HG02678 (cell line): ENCODE results near the gene DAAM1.

Source experiments
- ATAC-seq: cut with Tn5 transposase; IDR thresholded peaks from one replicate; pipeline ENCODE4 v1.9.1; 2021; ENCODE audit warnings: mild to moderate bottlenecking, moderate library complexity; ENCODE audit not compliant: unreplicated experiment

Gene DAAM1

DNA sequence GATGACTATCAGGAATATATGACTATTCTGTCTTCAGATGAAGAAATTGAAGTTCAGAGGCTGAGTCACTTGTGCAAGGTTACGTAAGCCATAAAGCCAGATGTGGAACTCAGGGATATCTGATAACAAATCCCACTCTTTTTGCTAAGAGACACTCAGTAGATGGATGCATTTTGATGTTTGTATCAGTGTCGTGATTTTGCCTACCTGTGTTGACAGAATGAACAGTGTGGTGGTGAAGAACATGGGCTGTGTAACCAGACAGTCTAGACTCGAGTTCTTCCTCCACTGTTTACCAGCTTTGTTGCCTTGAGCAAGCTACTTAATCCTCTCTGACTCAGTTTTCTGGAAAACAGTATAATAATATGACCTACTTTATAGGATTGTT is 93.9 kb downstream of the DAAM1 start:
- no peak for ATAC-seq

- no peak for ATAC-seq
Observed at GRCh38 chr14:59283361-59283760, 94.9 kb downstream of the DAAM1 start.

DNA sequence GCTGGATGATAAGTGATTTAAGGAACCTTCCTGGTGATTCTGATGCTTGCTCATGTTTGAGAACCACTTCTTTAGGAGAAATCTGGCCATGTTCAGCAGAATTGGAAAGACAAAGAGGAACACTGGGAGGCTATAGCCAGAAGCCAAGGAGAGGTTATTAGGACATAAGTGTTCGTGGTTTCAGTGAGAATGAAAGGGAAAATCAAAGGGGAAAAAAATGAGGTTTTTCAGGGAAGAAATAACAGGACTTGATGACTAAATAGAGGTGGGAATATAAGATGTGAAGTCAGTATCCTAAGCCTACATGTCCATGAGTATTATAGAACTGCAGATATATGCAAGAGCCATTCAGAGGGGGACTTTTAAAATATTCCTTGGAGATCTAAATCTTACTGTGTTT is 95.6 kb downstream of the DAAM1 start:
- ATAC-seq = no peak

DNA sequence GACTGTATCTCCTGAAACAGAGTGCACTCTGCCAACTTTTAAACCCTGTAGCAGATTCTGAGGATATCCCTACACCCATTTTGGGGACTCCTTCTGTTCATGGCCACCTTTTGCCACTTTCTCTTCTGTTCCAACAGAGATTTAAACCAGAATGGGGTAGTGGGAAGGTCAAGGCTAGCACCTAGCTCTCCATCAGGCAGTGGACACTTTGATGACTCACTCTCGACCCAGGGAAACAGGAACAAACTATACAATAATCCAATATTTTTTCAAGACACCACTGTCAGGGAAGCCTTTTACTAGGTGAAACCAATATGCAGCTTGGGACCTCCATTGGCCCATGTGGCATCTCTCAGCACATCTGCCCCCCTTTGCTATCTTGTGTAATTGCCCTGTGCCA is 103.6 kb downstream of the DAAM1 start:
- no peak for ATAC-seq

DNA sequence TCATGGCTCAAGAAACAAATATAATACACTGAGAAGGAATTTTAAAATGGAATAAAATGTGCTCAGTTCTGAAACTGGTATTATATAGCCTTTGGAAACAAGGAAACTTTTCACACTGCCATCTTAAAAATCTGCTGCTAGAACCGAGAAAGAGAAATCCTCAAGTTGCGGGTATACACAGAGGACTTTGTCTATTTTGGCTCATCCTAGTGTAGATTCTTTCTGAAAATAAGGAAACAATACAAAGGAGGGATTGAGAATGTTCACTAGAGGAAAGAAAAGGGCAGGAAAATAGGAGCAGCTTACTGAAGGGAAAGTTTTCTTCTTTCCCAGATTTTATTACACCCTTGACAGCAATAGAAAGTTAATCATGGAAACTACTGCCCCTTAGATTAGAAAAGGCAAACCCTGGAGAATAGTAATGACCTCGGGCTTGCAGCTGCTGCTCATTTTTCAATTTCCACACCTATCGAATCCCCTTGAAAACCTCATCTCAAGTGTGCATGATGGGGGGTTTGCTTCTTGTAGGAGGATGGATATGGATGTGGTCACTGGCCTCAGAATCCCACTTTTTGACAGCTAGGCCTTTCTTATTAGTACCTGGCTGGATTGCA is 104.6 kb downstream of the DAAM1 start:
- no peak for ATAC-seq

- no peak for ATAC-seq
Observed at GRCh38 chr14:59293935-59294661, 105.6 kb downstream of the DAAM1 start.

DNA sequence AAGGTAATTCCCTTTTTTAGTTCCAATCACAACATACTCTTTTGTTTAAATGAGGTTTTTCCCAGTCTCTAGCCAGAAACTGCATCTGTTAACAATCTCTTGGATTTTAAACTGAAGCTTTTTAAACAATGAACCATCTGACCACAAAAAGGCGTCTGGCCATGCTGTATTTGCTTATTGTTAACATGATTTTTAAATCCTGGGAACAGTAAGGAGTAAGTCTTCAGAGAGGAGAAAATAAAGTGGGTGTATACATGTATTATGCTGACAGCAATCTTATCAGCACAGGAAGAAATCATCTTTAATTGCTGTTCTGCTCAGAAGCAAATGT is 106.2 kb downstream of the DAAM1 start:
- ATAC-seq = no peak

GRCh38 chr14:59295951-59296350 is 107.5 kb downstream of the DAAM1 start:
- ATAC-seq = no peak

DNA sequence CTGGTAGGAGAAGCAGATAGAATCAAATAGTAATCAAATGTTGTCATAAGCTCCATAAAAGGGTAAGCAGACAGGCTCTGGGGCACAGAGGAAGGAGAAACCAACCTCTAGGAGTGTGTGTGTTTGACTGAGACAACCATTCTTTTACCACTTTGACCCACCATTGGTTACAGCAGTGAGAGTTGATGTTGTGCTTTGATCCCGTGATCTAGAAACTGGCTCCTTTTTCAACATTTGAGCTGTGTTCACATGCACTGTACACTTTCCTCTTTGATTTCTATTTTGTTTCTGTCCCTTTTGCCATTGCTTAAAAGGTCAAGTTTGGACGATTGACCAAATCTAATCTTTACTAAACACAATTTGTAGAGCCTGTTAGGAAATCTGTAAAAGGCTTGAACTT is 108.0 kb downstream of the DAAM1 start:
- no peak for ATAC-seq

DNA sequence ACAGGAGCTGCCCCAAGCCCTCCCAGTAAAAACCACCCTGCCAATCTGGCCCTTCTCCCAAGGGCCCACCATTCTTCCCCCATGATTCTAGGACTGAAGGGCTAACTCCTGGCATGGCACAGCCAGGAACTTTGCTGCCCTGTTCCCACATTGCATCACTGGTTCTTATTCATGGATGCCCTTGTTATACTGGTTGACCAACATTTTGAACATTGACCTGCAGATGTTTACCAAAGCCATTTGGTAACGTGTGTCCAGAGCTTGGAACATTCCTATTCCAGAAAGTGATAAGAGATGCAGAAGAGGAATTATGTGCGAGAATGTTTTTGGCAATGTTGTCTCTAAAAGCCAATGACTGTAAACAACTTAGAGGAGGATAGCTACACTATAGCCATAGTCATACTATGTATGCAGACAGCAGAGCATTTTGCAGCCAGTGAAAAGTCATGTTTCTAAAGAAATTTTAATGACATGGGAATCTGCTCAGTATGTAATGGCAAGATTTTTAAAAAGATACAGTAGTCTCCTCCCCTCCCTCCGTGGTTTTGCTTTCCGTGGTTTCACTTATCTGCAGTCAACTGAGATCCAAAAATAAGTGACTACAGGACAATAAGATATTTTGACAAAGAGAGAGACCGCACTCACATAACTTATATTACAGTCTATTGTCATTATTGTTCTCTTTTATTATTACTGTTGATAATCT is 108.8 kb downstream of the DAAM1 start:
- ATAC-seq = no peak

- no peak for ATAC-seq
Observed at GRCh38 chr14:59299731-59300130, 111.3 kb downstream of the DAAM1 start.

GRCh38 chr14:59301354-59301753 is 112.9 kb downstream of the DAAM1 start:
- peak; percentile 89 for ATAC-seq

DNA sequence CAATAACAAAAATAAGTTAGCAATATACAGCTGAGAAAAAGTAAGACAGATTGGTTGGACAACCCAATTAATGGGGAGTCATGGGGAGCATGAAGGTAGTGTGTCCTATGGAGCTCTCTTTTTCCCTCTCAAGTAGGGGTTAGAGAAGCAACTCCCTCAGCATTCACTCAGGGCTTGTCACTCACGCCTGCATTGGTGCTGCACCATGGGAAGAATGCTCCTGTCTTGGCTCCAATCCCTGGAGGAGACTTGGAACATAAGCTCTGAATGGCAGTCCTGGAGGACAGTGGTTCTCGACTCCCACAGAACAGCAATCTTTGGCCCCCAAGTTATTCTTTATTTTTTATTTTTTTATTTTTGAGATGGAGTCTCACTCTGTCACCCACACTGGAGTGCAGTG is 113.8 kb downstream of the DAAM1 start:
- ATAC-seq = no peak

GRCh38 chr14:59303216-59303615 is 114.7 kb downstream of the DAAM1 start:
- peak; percentile 32 for ATAC-seq

- ATAC-seq = no peak
Observed at GRCh38 chr14:59305231-59305630, 116.8 kb downstream of the DAAM1 start.

DNA sequence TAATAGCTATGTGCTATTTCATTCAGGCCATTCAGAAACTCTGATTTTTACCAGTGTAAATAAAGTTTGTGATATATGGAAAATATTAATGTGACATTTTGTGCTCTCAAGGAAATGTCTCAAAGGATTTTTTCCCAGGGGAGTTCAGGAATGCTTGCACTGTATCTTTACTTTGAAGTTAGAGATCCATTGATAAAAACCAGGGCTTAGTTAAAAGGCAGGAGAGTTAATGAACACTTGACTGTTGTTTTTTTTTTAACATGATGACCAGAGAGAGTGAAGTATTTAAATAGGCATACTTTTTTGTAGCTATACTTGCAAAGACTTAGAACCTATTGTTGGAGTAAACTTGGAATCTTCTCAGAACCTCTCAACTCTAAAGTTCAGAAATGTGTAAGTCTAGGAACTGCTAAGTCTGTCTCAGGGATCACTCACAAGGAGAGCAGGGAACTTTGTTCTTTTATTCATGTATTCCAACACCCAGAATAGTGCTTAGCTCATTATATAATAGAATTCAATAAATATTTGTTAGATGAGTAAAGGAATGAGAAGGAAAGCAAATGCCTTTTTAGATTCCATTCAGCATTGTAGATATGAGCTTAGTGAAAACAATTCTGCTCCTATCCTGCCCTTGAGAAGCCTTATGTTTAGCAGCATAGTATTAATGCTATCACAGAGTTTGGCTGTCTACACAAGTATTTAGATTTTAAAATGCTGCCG is 117.5 kb downstream of the DAAM1 start:
- ATAC-seq = no peak

DNA sequence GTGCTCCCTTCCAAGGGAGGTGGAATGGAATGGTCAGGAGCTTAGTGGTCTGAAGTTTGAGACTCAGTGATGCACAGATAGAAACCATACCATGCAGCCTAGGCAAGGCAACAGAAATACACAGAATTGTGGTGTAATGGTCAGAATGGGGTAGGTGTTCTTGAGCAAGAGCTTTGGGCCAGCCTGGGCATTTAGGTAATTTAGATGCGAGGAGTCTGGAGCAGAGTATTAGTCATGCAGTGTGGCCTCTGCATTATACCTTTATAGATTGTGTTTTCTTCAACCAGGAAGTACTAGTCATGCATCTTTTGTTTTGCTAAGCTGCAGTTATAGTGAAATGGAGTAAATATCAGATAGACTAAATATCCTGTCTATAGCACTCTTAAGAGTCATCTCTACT is 118.3 kb downstream of the DAAM1 start:
- no peak for ATAC-seq

- no peak for ATAC-seq
Observed at GRCh38 chr14:59308086-59308485, 119.6 kb downstream of the DAAM1 start.

- ATAC-seq = no peak
Observed at GRCh38 chr14:59308673-59309072, 120.2 kb downstream of the DAAM1 start.

- ATAC-seq = no peak
Observed at GRCh38 chr14:59309291-59309900, 120.9 kb downstream of the DAAM1 start.

- ATAC-seq = no peak
Observed at GRCh38 chr14:59310633-59311032, 122.2 kb downstream of the DAAM1 start.
